ENCODE results near the gene ETV6. TPM values are rescaled to one million over a fixed set of nuclear protein-coding genes. Genes with fewer than 3 reads are reported as not detected.
A peak's percentile ranks its signal among the peaks of the same experiment; 100 is the strongest.

The ETV6 gene
- polyA plus RNA-seq, 1 donor (not counting 4 experiments of a cell fraction or from before 2014, with no cell fraction given): 5.3 TPM

DNA sequence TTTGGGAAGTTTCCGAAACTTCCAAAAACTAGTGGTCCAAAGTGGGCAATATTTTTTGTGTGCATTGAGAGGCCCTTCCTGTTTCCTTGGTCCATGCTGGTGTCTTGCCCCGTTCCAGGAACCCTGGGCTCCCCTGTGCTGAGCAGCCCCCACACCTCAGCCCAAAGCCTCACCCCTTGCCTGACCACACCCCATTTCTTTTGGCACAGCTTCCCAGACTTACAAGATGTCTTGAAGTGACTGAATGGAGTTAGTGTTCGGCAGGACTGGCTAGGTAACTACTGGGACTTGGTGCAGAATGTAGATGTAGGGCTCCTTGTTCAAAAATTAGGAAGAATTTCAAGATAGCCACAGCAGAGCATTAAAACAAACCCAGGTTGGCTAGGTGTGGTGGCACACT is 68.6 kb downstream of the ETV6 start:
- Histone ChIP-seq H4K20me1 (ENCODE audit: control insufficient read depth, extremely low read depth, insufficient read depth, low read length) (no peaks in the 10 kb centered on the region), H3K4me1 (ENCODE audit: control insufficient read depth, extremely low read depth, insufficient read depth, low read length) (peaks cover 29% of the 10 kb centered on the region), H3K9me3 (ENCODE audit: control insufficient read depth, low read depth, low read length) (no peaks in the 10 kb centered on the region), H3K9me1 (ENCODE audit: control insufficient read depth, extremely low read depth, insufficient read depth, low read length) (no peaks in the 10 kb centered on the region), H3K9ac (ENCODE audit: control insufficient read depth, extremely low read depth, insufficient read depth, low read length) (no peak overlapping the region), H3K4me3 (ENCODE audit: control insufficient read depth in 2 of 3, extremely low read depth in 1 of 3, insufficient read depth in 2 of 3, low read depth in 1 of 3, low read length in 3 of 3) (no peak overlapping the region), H3K4me2 (ENCODE audit: control insufficient read depth, extremely low read depth, insufficient read depth, low read depth, low read length) (no peak overlapping the region), H3K27me3 (ENCODE audit: control insufficient read depth, extremely low read depth, insufficient read depth, low read length) (no peaks in the 10 kb centered on the region), H3K79me2 (ENCODE audit: control insufficient read depth, insufficient read depth, low read length) (no peaks in the 10 kb centered on the region), H3K36me3 (ENCODE audit: control insufficient read depth in 2 of 2, extremely low read depth in 1 of 2, insufficient read depth in 2 of 2, low read length in 2 of 2) (no peaks in the 10 kb centered on the region), H2AFZ (ENCODE audit: control insufficient read depth, low read length) (no peak overlapping the region), H3K27ac (ENCODE audit: control insufficient read depth, insufficient read depth, low read length) (no peak overlapping the region)
- DNase-seq (ENCODE audit: low read depth, low spot score): no peak
- peak; percentile 57 for FAIRE-seq
- no peak for TF ChIP-seq EZH2 (IDR thresholded peaks at IDR 0.05; ENCODE audit: low read length)
- TF ChIP-seq, protein P1, sequence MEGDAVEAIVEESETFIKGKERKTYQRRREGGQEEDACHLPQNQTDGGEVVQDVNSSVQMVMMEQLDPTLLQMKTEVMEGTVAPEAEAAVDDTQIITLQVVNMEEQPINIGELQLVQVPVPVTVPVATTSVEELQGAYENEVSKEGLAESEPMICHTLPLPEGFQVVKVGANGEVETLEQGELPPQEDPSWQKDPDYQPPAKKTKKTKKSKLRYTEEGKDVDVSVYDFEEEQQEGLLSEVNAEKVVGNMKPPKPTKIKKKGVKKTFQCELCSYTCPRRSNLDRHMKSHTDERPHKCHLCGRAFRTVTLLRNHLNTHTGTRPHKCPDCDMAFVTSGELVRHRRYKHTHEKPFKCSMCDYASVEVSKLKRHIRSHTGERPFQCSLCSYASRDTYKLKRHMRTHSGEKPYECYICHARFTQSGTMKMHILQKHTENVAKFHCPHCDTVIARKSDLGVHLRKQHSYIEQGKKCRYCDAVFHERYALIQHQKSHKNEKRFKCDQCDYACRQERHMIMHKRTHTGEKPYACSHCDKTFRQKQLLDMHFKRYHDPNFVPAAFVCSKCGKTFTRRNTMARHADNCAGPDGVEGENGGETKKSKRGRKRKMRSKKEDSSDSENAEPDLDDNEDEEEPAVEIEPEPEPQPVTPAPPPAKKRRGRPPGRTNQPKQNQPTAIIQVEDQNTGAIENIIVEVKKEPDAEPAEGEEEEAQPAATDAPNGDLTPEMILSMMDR (optimal IDR thresholded peaks at IDR 0.05 in 1 of 3, IDR thresholded peaks at IDR 0.05 in 1 of 3, conservative IDR thresholded peaks at IDR 0.05 in 1 of 3; ENCODE audit: extremely low read depth in 1 of 3, insufficient read depth in 2 of 3, low read length in 3 of 3): no peak
- dilution Hi-C loops (cut with MboI; ENCODE audit: extremely low pct_ligation_motif_present, low sequenced_read_pairs): no loop called here

DNA sequence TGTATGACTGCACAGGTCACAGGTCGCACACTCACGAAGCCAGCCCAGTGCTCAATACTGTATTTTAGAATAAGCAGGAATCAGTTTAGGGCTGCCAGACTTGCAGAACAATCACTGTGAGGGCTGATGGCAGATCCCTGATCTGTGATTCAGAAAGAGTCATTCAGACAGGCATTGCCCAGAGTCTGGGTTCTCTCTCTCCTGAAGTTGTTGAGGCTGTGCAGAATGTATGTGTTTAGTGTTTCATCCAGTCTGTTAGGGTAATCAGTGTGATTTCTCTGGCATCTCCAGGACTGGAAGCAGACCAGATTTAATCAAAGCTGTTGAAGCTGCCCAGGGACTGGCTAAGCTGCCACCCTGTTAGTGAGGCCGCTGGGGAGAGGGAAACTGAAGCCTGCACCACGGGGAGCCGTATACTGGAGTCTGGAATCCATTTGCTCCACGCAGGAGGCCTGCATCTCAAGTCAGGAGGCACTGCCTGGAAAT is 69.3 kb downstream of the ETV6 start:
- Histone ChIP-seq H2AFZ (ENCODE audit: control insufficient read depth, low read length) (no peak overlapping the region), H3K9me3 (ENCODE audit: control insufficient read depth, low read depth, low read length) (no peaks in the 10 kb centered on the region), H3K79me2 (ENCODE audit: control insufficient read depth, insufficient read depth, low read length) (no peaks in the 10 kb centered on the region), H3K36me3 (ENCODE audit: control insufficient read depth in 2 of 2, extremely low read depth in 1 of 2, insufficient read depth in 2 of 2, low read length in 2 of 2) (no peaks in the 10 kb centered on the region), H3K9me1 (ENCODE audit: control insufficient read depth, extremely low read depth, insufficient read depth, low read length) (no peaks in the 10 kb centered on the region), H3K4me1 (ENCODE audit: control insufficient read depth, extremely low read depth, insufficient read depth, low read length) (peaks cover 29% of the 10 kb centered on the region), H4K20me1 (ENCODE audit: control insufficient read depth, extremely low read depth, insufficient read depth, low read length) (no peaks in the 10 kb centered on the region), H3K9ac (ENCODE audit: control insufficient read depth, extremely low read depth, insufficient read depth, low read length) (no peak overlapping the region), H3K27me3 (ENCODE audit: control insufficient read depth, extremely low read depth, insufficient read depth, low read length) (no peaks in the 10 kb centered on the region), H3K4me2 (ENCODE audit: control insufficient read depth, extremely low read depth, insufficient read depth, low read depth, low read length) (peak overlapping the region; percentile 19), H3K4me3 (ENCODE audit: control insufficient read depth in 2 of 3, extremely low read depth in 1 of 3, insufficient read depth in 2 of 3, low read depth in 1 of 3, low read length in 3 of 3) (no peak overlapping the region), H3K27ac (ENCODE audit: control insufficient read depth, insufficient read depth, low read length) (peak overlapping the region; percentile 31)
- DNase-seq (ENCODE audit: low read depth, low spot score): no peak
- TF ChIP-seq, protein P1 (optimal IDR thresholded peaks at IDR 0.05 in 1 of 3, IDR thresholded peaks at IDR 0.05 in 1 of 3, conservative IDR thresholded peaks at IDR 0.05 in 1 of 3; ENCODE audit: extremely low read depth in 1 of 3, insufficient read depth in 2 of 3, low read length in 3 of 3): no peak
- no peak for TF ChIP-seq EZH2 (IDR thresholded peaks at IDR 0.05; ENCODE audit: low read length)
- dilution Hi-C loops (cut with MboI; ENCODE audit: extremely low pct_ligation_motif_present, low sequenced_read_pairs): no loop called here
- peak; percentile 64 for FAIRE-seq
